Keratinocyte (primary cell): ENCODE measurements around the gene SLC17A7. TPM values are rescaled to one million over a fixed set of nuclear protein-coding genes. Genes with fewer than 3 reads are reported as not detected.

Experiments used
- DNase-seq: peaks from one replicate; pipeline ENCODE4 v3.0.0-alpha.2; 2011; ENCODE audit warnings: low read depth, missing footprints, low spot score
- FAIRE-seq: peaks from 2 replicates; lab custom pipeline; 2011; peaks lifted over from hg19 to GRCh38; lab: Jason Lieb, UNC
- H2AFZ ChIP-seq: 2 replicates; pipeline ENCODE4 v1.6.0; 2012; ENCODE audit warnings: low read length, control low read depth, inconsistent platforms; ENCODE audit not compliant: control insufficient read depth
- H3K27ac ChIP-seq: 2 replicates; pipeline ENCODE4 v1.5.1; 2011; ENCODE audit warnings: low read length; ENCODE audit not compliant: control insufficient read depth, insufficient read depth
- H3K27me3 ChIP-seq: 3 replicates; pipeline ENCODE4 v1.6.0; 2011; ENCODE audit warnings: low read length; ENCODE audit not compliant: control insufficient read depth, insufficient read depth; ENCODE audit errors: extremely low read depth
- H3K36me3 ChIP-seq, 2 experiments: 2 replicates in 1 of 2; 3 replicates in 1 of 2; pipeline ENCODE4 v1.5.1; 2011; ENCODE audit warnings: low read length in 2 of 2, mild to moderate bottlenecking in 1 of 2; ENCODE audit not compliant: control insufficient read depth in 2 of 2, insufficient read depth in 2 of 2; ENCODE audit errors: extremely low read depth in 1 of 2
- H3K4me1 ChIP-seq: 3 replicates; pipeline ENCODE4 v1.5.1; 2011; ENCODE audit warnings: low read length; ENCODE audit not compliant: control insufficient read depth, insufficient read depth; ENCODE audit errors: extremely low read depth
- H3K4me2 ChIP-seq: 3 replicates; pipeline ENCODE4 v1.6.0; 2011; ENCODE audit warnings: low read depth, low read length; ENCODE audit not compliant: control insufficient read depth, insufficient read depth; ENCODE audit errors: extremely low read depth
- H3K4me3 ChIP-seq, 3 experiments: fragments of 200-600 bp in 1 of 3; sonication (generic) in 1 of 3; 2 replicates in 2 of 3; 3 replicates in 1 of 3; pipeline ENCODE4 v1.5.1; 2011 to 2016; ENCODE audit warnings: low read length in 3 of 3, mild to moderate bottlenecking in 3 of 3, control low read depth in 2 of 3, inconsistent platforms in 1 of 3, low read depth in 1 of 3, mixed read lengths in 1 of 3, mixed run types in 1 of 3, moderate library complexity in 1 of 3; ENCODE audit not compliant: control insufficient read depth in 2 of 3, insufficient read depth in 2 of 3; ENCODE audit errors: extremely low read depth in 1 of 3
- H3K79me2 ChIP-seq: 2 replicates; pipeline ENCODE4 v1.6.0; 2012; ENCODE audit warnings: low read length; ENCODE audit not compliant: control insufficient read depth, insufficient read depth
- H3K9ac ChIP-seq: 3 replicates; pipeline ENCODE4 v1.6.0; 2011; ENCODE audit warnings: low read length; ENCODE audit not compliant: control insufficient read depth, insufficient read depth; ENCODE audit errors: extremely low read depth
- H3K9me1 ChIP-seq: 3 replicates; pipeline ENCODE4 v1.6.0; 2011; ENCODE audit warnings: low read length; ENCODE audit not compliant: control insufficient read depth, insufficient read depth; ENCODE audit errors: extremely low read depth
- H3K9me3 ChIP-seq: 2 replicates; pipeline ENCODE4 v1.5.1; 2012; ENCODE audit warnings: low read depth, low read length; ENCODE audit not compliant: control insufficient read depth
- H4K20me1 ChIP-seq: 3 replicates; pipeline ENCODE4 v1.6.0; 2011; ENCODE audit warnings: low read length; ENCODE audit not compliant: control insufficient read depth, insufficient read depth; ENCODE audit errors: extremely low read depth
- EZH2 ChIP-seq: IDR thresholded peaks from one replicate; pipeline ENCODE4 v1.6.1; 2012; ENCODE audit warnings: inconsistent platforms, mild to moderate bottlenecking, low read length, moderate library complexity
- dilution Hi-C: fragments of 300-500 bp; cut with MboI; formaldehyde crosslinking; loops from one replicate; pipeline ENCODE4 v1.7.0; 2020; ENCODE audit warnings: low sequenced_read_pairs; ENCODE audit not compliant: extremely low pct_ligation_motif_present
- polyA plus RNA-seq, 5 experiments: library from polyadenylated mRNA; depleted of rRNA in 3 of 5; stranded (reverse) in 3 of 5; stranded (forward) in 1 of 5; unstranded in 1 of 5; fragments of >200 nt; gene quantifications; 1 replicate in 1 of 5; 2 replicates in 3 of 5; 3 replicates in 1 of 5; pipeline versions ENCODE4 v1.2.1 to v1.2.3, GENCODE V29; 2011 to 2012; ENCODE audit warnings: missing spikeins in 2 of 5, low read depth in 1 of 5, low replicate concordance in 1 of 5
- TF ChIP-seq, protein P1 (sequence below), 3 experiments: IDR thresholded peaks in 1 of 3; conservative IDR thresholded peaks in 1 of 3; optimal IDR thresholded peaks in 1 of 3; 2 replicates in 2 of 3; 3 replicates in 1 of 3; pipeline versions ENCODE3 to v1.5.1; 2011; ENCODE audit warnings: low read length in 3 of 3, mild to moderate bottlenecking in 3 of 3, moderate library complexity in 2 of 3, control low read depth in 1 of 3, inconsistent platforms in 1 of 3; ENCODE audit not compliant: insufficient read depth in 2 of 3; ENCODE audit errors: extremely low read depth in 1 of 3

SLC17A7 gene
- polyA plus RNA-seq, 1 donor (not counting 4 experiments of a cell fraction or from before 2014, with no cell fraction given), result 0.04 TPM

DNA sequence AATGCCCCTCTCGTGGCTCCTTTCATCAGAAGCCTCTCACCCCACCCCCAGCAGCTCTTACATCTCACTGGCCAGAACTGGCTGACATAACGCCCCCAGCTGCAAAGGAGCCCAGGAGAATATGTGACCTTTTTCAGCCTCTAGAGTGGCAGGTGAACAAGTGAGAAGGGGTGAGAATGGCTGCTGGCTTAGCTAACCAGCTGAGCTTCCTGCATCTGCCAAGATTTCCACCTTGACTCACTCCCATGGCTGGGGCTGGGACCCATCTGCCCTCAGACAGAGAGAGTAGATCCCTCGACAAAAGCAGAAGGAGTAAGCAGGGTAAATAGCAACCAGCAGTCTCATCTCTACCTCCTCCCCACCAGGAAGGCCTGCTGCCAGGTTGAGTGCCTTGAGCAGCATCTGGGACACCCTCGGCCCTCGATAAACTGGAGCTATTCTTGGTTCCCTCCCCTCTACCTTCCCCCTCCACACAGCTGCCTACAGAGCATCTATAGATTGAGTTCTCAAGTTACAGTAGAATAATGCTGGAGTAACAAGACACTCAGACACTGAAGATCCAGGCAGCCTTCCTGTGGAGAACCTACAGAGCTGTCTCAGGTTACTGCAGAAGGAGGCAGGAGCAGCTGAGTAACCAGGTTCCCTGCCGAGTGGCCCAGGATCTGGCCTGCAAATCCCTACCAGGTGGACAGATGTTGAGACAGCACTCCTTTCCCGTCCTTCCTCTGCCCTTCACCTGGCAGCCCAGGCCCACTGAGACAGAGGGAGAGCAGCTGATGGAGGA is 37.7 kb downstream of the SLC17A7 start:
- no peak overlapping the region for H2AFZ ChIP-seq
- no peaks in the 10 kb centered on the region for H3K36me3 ChIP-seq
- no peaks in the 10 kb centered on the region for H3K9me3 ChIP-seq
- H3K9ac ChIP-seq, result no peak overlapping the region
- no peaks in the 10 kb centered on the region for H3K9me1 ChIP-seq
- no peak overlapping the region for H3K4me3 ChIP-seq
- H3K27me3 ChIP-seq, result peaks cover 4% of the 10 kb centered on the region
- H4K20me1 ChIP-seq, result no peaks in the 10 kb centered on the region
- no peak overlapping the region for H3K4me2 ChIP-seq
- peaks cover under 1% of the 10 kb centered on the region for H3K4me1 ChIP-seq
- DNase-seq (no peak), FAIRE-seq (no peak)
- H3K27ac ChIP-seq, result no peak overlapping the region
- H3K79me2 ChIP-seq, result no peaks in the 10 kb centered on the region
- dilution Hi-C loops, result no loop called here
- TF ChIP-seq, protein P1, sequence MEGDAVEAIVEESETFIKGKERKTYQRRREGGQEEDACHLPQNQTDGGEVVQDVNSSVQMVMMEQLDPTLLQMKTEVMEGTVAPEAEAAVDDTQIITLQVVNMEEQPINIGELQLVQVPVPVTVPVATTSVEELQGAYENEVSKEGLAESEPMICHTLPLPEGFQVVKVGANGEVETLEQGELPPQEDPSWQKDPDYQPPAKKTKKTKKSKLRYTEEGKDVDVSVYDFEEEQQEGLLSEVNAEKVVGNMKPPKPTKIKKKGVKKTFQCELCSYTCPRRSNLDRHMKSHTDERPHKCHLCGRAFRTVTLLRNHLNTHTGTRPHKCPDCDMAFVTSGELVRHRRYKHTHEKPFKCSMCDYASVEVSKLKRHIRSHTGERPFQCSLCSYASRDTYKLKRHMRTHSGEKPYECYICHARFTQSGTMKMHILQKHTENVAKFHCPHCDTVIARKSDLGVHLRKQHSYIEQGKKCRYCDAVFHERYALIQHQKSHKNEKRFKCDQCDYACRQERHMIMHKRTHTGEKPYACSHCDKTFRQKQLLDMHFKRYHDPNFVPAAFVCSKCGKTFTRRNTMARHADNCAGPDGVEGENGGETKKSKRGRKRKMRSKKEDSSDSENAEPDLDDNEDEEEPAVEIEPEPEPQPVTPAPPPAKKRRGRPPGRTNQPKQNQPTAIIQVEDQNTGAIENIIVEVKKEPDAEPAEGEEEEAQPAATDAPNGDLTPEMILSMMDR (optimal IDR thresholded peaks at IDR 0.05 in 1 of 3, IDR thresholded peaks at IDR 0.05 in 1 of 3, conservative IDR thresholded peaks at IDR 0.05 in 1 of 3; ENCODE audit: extremely low read depth in 1 of 3, insufficient read depth in 2 of 3, low read length in 3 of 3), result no peak
- no peak for TF ChIP-seq EZH2

DNA sequence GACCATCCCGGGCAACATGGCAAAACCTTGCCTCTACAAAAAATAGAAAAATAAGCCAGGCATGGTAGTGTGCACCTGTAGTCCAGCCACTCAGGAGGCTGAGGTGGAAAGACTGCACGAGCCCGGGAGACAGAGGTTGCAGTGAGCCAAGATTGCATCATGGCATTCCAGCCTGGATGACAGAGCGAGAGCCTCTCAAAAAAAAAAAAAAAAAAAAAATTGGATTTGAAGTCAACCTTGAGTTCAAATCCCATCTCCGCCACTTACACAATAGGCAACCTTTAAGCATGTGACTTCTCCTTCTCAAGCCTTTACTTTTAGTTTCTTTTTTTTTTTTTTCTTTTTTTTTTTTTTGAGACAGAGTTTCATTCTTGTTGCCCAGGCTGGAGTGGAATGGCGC is 41.3 kb downstream of the SLC17A7 start:
- Histone ChIP-seq H3K4me1 (peaks cover 3% of the 10 kb centered on the region), H3K4me3 (no peak overlapping the region), H3K9me1 (no peaks in the 10 kb centered on the region), H3K36me3 (no peaks in the 10 kb centered on the region), H3K79me2 (no peaks in the 10 kb centered on the region), H3K27me3 (peaks cover 10% of the 10 kb centered on the region), H3K27ac (no peak overlapping the region), H3K4me2 (no peak overlapping the region), H2AFZ (no peak overlapping the region), H3K9me3 (no peaks in the 10 kb centered on the region), H4K20me1 (no peaks in the 10 kb centered on the region), H3K9ac (no peak overlapping the region)
- no peak for TF ChIP-seq EZH2
- TF ChIP-seq, protein P1 (optimal IDR thresholded peaks at IDR 0.05 in 1 of 3, IDR thresholded peaks at IDR 0.05 in 1 of 3, conservative IDR thresholded peaks at IDR 0.05 in 1 of 3; ENCODE audit: extremely low read depth in 1 of 3, insufficient read depth in 2 of 3, low read length in 3 of 3), result no peak
- dilution Hi-C loops, result no loop called here
- no peak for FAIRE-seq
- no peak for DNase-seq
